Astrocyte (in vitro differentiated cells and primary cell): ENCODE data around the gene EDNRB. TPM values are rescaled to one million over a fixed set of nuclear protein-coding genes. Genes with fewer than 3 reads are reported as not detected.

Experiments
- DNase-seq: peaks from one replicate; pipeline ENCODE4 v3.0.0-alpha.2; 2010; ENCODE audit warnings: low read depth
- FAIRE-seq: peaks from 2 replicates; lab custom pipeline; 2011; peaks lifted over from hg19 to GRCh38; lab: Jason Lieb, UNC
- H2AFZ ChIP-seq: 2 replicates; pipeline ENCODE4 v1.6.0; 2012; ENCODE audit warnings: low read depth, low read length, inconsistent platforms
- H3K27ac ChIP-seq: 2 replicates; pipeline ENCODE4 v1.5.1; 2011; ENCODE audit warnings: low read depth, low read length, inconsistent platforms
- H3K27me3 ChIP-seq: 2 replicates; pipeline ENCODE4 v1.6.0; 2011; ENCODE audit warnings: low read length, inconsistent platforms; ENCODE audit not compliant: insufficient read depth
- H3K36me3 ChIP-seq: 2 replicates; pipeline ENCODE4 v1.5.1; 2011; ENCODE audit warnings: low read length, inconsistent platforms; ENCODE audit not compliant: insufficient read depth
- H3K4me1 ChIP-seq: 2 replicates; pipeline ENCODE4 v1.5.1; 2011; ENCODE audit warnings: low read length, inconsistent platforms; ENCODE audit not compliant: insufficient read depth
- H3K4me2 ChIP-seq: 2 replicates; pipeline ENCODE4 v1.6.0; 2012; ENCODE audit warnings: low read length, inconsistent platforms
- H3K4me3 ChIP-seq: 2 replicates; pipeline ENCODE4 v1.5.1; 2011; ENCODE audit warnings: low read depth, mild to moderate bottlenecking, low read length, inconsistent platforms; ENCODE audit not compliant: insufficient read depth
- H3K79me2 ChIP-seq: 2 replicates; pipeline ENCODE4 v1.6.0; 2012; ENCODE audit warnings: mild to moderate bottlenecking, low read length, inconsistent platforms; ENCODE audit not compliant: insufficient read depth
- H3K9ac ChIP-seq: 2 replicates; pipeline ENCODE4 v1.6.0; 2012; ENCODE audit warnings: mild to moderate bottlenecking, low read length, inconsistent platforms
- H3K9me3 ChIP-seq: 2 replicates; pipeline ENCODE4 v1.5.1; 2012; ENCODE audit warnings: low read depth, mild to moderate bottlenecking, low read length, inconsistent platforms; ENCODE audit not compliant: insufficient read depth
- H4K20me1 ChIP-seq: 2 replicates; pipeline ENCODE4 v1.6.0; 2012; ENCODE audit warnings: low read length, inconsistent platforms; ENCODE audit not compliant: insufficient read depth
- H3K27ac Mint-ChIP-seq: one replicate; pipeline ENCODE4 v1.8.0; 2021; ENCODE audit warnings: mild to moderate bottlenecking, mixed read lengths; ENCODE audit not compliant: unreplicated experiment
- H3K27me3 Mint-ChIP-seq: one replicate; pipeline ENCODE4 v1.8.0; 2021; ENCODE audit warnings: low read depth, mixed read lengths; ENCODE audit not compliant: unreplicated experiment
- H3K36me3 Mint-ChIP-seq: one replicate; pipeline ENCODE4 v1.8.0; 2021; ENCODE audit warnings: low read depth, mixed read lengths; ENCODE audit not compliant: unreplicated experiment
- H3K4me1 Mint-ChIP-seq: one replicate; pipeline ENCODE4 v1.8.0; 2021; ENCODE audit warnings: low read depth, mixed read lengths; ENCODE audit not compliant: unreplicated experiment
- H3K4me3 Mint-ChIP-seq: one replicate; pipeline ENCODE4 v1.8.0; 2021; ENCODE audit warnings: mild to moderate bottlenecking, moderate library complexity, mixed read lengths; ENCODE audit not compliant: unreplicated experiment
- H3K9me3 Mint-ChIP-seq: one replicate; pipeline ENCODE4 v1.8.0; 2021; ENCODE audit warnings: mild to moderate bottlenecking, mixed read lengths; ENCODE audit not compliant: unreplicated experiment
- EZH2 ChIP-seq: IDR thresholded peaks from 2 replicates; pipeline ENCODE4 v1.6.1; 2012; ENCODE audit warnings: mild to moderate bottlenecking, low read length, inconsistent platforms; ENCODE audit not compliant: insufficient read depth
- total RNA-seq: library from RNA; stranded (reverse); gene quantifications from 2 replicates; pipeline ENCODE4 v1.2.1, GENCODE V29; 2021
- TF ChIP-seq, protein P1 (sequence below): IDR thresholded peaks from 2 replicates; pipeline ENCODE4 v1.5.1; 2011; ENCODE audit warnings: low read depth, mild to moderate bottlenecking, inconsistent platforms, low read length, moderate library complexity; ENCODE audit not compliant: insufficient read depth

Gene EDNRB
- total RNA-seq, 1 donor from 2014 or later = 3.2 TPM

DNA sequence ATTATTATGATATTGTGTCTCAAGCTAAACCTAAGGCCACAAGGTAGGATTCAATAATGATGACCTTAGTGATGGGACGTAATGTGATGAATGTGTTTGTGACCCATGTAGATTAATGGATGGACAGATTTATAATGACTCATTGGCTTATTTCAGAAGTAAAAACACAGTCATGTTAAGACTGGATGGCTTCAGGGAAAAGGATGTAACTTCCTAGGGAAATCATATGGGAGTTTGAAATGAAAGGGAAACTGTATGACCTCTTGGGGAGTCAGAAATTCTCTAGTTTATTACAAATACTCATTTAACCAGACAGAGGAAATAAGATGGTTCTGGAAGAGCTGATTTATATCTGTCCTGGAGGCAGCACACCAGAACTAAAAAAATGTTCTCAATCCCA lies 2.9 kb downstream of the EDNRB start:
- DNase-seq = no peak
- no peaks in the 10 kb centered on the region for H3K9me3 ChIP-seq
- Mint-ChIP-seq H3K4me3 (no peak overlapping the region), H3K9me3 (no peaks in the 10 kb centered on the region), H3K4me1 (peaks cover 2% of the 10 kb centered on the region), H3K27me3 (peaks cover 9% of the 10 kb centered on the region), H3K36me3 (no peaks in the 10 kb centered on the region), H3K27ac (no peak overlapping the region)
- peaks cover 12% of the 10 kb centered on the region for H3K27me3 ChIP-seq
- no peaks in the 10 kb centered on the region for H3K36me3 ChIP-seq
- H3K27ac ChIP-seq = no peak overlapping the region
- no peaks in the 10 kb centered on the region for H3K79me2 ChIP-seq
- TF ChIP-seq EZH2 = no peak
- TF ChIP-seq, protein P1, sequence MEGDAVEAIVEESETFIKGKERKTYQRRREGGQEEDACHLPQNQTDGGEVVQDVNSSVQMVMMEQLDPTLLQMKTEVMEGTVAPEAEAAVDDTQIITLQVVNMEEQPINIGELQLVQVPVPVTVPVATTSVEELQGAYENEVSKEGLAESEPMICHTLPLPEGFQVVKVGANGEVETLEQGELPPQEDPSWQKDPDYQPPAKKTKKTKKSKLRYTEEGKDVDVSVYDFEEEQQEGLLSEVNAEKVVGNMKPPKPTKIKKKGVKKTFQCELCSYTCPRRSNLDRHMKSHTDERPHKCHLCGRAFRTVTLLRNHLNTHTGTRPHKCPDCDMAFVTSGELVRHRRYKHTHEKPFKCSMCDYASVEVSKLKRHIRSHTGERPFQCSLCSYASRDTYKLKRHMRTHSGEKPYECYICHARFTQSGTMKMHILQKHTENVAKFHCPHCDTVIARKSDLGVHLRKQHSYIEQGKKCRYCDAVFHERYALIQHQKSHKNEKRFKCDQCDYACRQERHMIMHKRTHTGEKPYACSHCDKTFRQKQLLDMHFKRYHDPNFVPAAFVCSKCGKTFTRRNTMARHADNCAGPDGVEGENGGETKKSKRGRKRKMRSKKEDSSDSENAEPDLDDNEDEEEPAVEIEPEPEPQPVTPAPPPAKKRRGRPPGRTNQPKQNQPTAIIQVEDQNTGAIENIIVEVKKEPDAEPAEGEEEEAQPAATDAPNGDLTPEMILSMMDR = no peak
- H4K20me1 ChIP-seq = no peaks in the 10 kb centered on the region
- H3K9ac ChIP-seq = no peak overlapping the region
- H3K4me2 ChIP-seq = no peak overlapping the region
- H2AFZ ChIP-seq = no peak overlapping the region
- no peak for FAIRE-seq
- H3K4me3 ChIP-seq = no peak overlapping the region
- peaks cover 18% of the 10 kb centered on the region for H3K4me1 ChIP-seq

DNA sequence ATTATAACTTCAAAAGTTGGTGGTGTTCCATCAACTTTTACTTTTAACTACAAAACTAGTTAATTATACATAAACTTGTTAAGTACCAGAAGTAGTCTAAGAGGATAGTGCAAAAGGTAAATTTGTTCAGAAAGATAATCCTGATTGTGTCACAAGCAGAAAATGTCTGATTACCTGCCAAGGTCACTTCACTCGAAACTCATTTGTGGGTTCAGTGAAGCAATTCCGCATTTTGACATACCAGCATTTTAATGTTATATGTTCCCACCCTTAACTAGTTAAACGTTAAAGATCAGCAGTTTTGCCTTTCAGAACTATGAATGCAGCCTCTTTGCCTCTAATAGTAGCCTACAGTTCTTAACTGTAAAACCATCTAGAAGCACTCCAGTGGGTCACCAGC lies 5.6 kb downstream of the EDNRB start:
- Histone ChIP-seq H3K79me2 (no peaks in the 10 kb centered on the region), H3K9ac (no peak overlapping the region), H3K36me3 (no peaks in the 10 kb centered on the region), H3K27ac (no peak overlapping the region), H3K27me3 (peaks cover 10% of the 10 kb centered on the region), H3K9me3 (no peaks in the 10 kb centered on the region), H3K4me1 (no peaks in the 10 kb centered on the region), H4K20me1 (no peaks in the 10 kb centered on the region), H2AFZ (no peak overlapping the region), H3K4me3 (no peak overlapping the region), H3K4me2 (no peak overlapping the region)
- Mint-ChIP-seq H3K4me3 (no peak overlapping the region), H3K36me3 (no peaks in the 10 kb centered on the region), H3K4me1 (no peaks in the 10 kb centered on the region), H3K27me3 (peaks cover 2% of the 10 kb centered on the region), H3K27ac (no peak overlapping the region), H3K9me3 (no peaks in the 10 kb centered on the region)
- no peak for DNase-seq
- no peak for TF ChIP-seq EZH2
- TF ChIP-seq, protein P1 = no peak
- FAIRE-seq = no peak

- no peaks in the 10 kb centered on the region for H3K9me3 Mint-ChIP-seq
- Histone ChIP-seq H3K27me3 (no peaks in the 10 kb centered on the region), H3K79me2 (no peaks in the 10 kb centered on the region), H2AFZ (no peak overlapping the region), H3K27ac (no peak overlapping the region), H3K4me3 (no peak overlapping the region), H3K9ac (no peak overlapping the region), H3K4me2 (no peak overlapping the region), H3K4me1 (no peaks in the 10 kb centered on the region), H3K36me3 (no peaks in the 10 kb centered on the region), H3K9me3 (no peaks in the 10 kb centered on the region), H4K20me1 (no peaks in the 10 kb centered on the region)
- FAIRE-seq = no peak
- TF ChIP-seq, protein P1 = no peak
- TF ChIP-seq EZH2 = no peak
- no peaks in the 10 kb centered on the region for H3K36me3 Mint-ChIP-seq
- H3K4me3 Mint-ChIP-seq = no peak overlapping the region
- DNase-seq = no peak
- no peaks in the 10 kb centered on the region for H3K4me1 Mint-ChIP-seq
- no peak overlapping the region for H3K27ac Mint-ChIP-seq
- no peaks in the 10 kb centered on the region for H3K27me3 Mint-ChIP-seq
Measured at GRCh38 chr13:77911751-77912150, 6.9 kb downstream of the EDNRB start.
